GM21786 (cell line): ENCODE results near the gene FUBP1.
"Not testable (repeated sequence)": the region's sequence is repeated elsewhere in the genome, so short reads cannot be mapped to it uniquely, and the experiment has no call there.

Experiments
- ATAC-seq: cut with Tn5 transposase; IDR thresholded peaks from one replicate; pipeline ENCODE4 v1.9.1; 2021; ENCODE audit not compliant: unreplicated experiment

The FUBP1 gene, protein sequence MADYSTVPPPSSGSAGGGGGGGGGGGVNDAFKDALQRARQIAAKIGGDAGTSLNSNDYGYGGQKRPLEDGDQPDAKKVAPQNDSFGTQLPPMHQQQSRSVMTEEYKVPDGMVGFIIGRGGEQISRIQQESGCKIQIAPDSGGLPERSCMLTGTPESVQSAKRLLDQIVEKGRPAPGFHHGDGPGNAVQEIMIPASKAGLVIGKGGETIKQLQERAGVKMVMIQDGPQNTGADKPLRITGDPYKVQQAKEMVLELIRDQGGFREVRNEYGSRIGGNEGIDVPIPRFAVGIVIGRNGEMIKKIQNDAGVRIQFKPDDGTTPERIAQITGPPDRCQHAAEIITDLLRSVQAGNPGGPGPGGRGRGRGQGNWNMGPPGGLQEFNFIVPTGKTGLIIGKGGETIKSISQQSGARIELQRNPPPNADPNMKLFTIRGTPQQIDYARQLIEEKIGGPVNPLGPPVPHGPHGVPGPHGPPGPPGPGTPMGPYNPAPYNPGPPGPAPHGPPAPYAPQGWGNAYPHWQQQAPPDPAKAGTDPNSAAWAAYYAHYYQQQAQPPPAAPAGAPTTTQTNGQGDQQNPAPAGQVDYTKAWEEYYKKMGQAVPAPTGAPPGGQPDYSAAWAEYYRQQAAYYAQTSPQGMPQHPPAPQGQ

DNA sequence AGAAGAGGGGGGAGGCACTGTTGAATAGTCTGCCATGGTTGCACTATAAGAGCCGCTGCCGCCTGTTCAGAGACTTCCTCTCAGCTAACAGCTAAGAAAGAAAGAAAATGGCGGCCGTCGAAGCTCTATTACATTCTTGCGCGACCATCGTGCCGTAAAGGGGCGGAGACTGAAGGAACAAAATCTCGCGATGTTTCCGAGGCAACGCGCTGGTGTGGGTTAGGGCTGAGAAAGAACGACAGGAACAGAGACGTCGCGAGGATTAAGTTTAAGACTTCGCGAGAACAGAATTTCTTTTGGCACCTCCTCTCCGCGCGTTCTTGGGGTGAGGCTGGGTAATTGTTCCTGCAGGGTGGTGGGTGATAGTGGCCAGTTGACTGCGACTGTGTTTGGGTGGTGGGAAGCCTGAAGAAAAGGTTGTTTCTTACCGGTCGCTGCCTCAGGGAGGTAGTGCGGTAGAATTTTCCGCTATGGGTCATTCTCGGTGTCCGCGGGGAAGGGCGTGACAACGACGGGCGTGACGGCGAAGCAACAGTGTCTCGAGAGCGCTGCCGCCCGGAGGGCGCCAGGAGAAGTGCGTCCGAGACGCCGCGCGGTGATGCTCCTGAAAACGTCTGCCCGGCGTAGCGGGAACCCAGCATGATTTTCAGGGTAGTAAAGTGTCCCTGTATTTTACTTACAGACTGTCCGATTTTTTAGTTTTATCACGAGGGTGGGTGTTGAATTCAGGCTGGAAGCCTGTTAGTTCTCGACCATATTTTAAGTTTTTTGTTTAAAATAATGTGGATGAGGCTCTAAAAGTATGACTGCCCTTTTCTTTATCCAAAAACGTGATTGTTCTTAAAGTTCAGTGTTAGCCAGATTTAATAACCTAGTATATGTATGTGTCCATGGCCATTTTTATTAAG, at the start of gene FUBP1:
TSS of gene FUBP1 (minus strand) at position 104 of the 908 bp plus-strand sequence. CDS start at position 36, 68 bp downstream.
- ATAC-seq, result peak; percentile 68

DNA sequence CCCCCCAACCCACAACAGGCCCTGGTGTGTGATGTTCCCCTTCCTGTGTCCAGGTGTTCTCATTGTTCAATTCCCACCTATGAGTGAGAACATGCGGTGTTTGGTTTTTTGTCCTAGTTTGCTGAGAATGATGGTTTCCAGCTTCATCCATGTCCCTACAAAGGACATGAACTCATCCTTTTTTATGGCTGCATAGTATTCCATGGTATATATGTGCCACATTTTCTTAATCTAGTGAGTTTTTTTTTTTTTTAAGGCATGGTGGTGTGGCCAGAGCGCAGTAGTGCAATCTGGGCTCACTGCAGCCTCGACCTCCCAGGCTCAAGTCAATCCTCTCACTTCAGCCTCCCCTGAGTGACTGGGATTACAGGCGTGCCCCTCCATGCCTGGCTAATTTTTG, 42.3 kb upstream of the FUBP1 start:
- not testable (repeated sequence) for ATAC-seq

DNA sequence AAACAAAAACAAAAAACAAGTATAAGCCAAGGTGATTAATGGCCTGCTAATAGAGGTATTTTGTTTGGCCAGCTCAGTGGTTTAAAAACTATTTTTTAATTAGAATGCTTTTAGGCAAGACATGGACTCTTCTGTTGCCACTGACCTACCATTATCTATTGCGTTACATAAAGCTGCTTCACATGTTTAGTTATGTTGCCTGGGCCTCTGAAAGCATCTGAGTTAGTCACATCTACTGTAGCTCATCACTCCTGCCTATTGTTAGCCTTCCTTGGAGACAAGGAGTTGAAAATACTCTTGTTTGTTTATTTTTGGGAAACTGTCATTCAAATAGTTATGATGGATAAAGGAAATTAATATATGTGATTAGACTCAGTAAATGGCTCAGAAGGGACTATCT, 40.2 kb upstream of the FUBP1 start:
- ATAC-seq, result no peak

DNA sequence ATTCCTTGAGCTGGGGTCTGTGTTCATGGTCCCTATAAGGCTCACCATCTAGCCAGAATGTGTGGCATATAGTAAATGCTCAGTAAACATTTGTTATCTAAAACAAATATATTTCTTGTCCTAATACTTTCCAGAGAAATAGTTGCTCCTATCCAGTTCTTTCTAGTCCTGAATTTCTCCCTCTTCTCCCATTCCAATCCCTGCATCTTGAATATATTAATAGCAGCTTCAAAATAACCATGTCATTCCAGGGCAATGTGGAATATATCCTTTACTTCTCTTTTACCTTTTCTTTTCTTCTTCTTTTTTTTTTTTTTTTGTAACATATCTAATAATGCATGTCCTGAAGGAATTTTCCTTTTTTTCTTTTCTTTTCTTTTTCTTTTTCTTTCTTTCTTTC, 36.3 kb upstream of the FUBP1 start:
- ATAC-seq, result no peak

DNA sequence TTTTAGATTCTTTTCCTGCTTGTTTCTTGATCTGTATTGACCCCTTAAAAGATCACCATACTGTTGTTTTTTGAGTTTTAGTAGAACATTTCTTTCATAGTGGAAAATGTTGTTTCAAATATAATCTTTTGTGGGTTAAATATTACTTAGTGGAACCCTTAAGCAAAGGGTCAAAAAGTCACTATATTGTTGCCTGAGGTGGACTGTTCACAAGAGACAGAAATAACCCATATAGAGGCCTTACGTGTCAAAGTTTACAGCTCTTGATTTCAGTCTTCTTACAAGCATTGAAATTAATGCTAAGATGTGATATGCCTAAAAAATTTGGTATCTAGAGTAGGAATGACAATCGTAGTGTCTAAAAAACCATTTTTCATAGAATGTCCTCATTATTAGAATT, 32.2 kb upstream of the FUBP1 start:
- no peak for ATAC-seq

DNA sequence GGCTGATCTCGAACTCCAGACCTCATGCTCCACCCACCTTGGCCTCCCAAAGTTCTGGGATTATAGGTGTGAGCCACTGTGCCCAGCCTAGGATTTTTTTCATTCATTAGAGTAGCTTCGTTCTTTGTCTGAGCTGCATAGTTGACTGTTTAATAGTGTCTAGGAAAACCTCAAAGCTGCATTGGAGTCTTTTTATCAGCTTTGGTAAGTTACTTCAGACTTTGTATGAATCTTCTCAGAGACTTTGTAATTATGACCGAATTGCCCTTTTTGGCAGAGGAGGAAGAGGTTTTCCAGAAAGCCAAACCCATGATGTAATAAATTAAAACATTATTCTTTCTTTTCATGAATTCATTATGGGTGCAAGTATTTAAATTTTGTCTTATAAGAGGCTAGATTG, 31.0 kb upstream of the FUBP1 start:
- no peak for ATAC-seq

DNA sequence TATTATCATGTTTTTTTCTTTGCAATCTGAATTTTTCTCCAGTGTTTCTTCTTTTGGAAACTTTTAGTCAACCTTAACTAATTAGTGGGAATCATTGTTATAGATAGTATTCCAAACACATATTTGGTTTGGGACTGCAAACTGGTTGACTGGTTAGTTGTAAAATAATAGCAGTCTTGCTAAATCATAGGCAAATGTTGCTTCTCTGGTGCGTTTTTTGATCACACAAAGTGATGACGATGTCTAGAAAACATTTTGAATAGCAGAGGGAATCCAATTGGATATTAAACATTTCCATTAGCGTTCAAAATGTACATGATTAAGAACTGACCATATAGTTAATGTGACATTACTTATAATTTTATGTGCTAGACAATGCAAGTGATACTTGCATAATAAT, 30.4 kb upstream of the FUBP1 start:
- ATAC-seq, result no peak

DNA sequence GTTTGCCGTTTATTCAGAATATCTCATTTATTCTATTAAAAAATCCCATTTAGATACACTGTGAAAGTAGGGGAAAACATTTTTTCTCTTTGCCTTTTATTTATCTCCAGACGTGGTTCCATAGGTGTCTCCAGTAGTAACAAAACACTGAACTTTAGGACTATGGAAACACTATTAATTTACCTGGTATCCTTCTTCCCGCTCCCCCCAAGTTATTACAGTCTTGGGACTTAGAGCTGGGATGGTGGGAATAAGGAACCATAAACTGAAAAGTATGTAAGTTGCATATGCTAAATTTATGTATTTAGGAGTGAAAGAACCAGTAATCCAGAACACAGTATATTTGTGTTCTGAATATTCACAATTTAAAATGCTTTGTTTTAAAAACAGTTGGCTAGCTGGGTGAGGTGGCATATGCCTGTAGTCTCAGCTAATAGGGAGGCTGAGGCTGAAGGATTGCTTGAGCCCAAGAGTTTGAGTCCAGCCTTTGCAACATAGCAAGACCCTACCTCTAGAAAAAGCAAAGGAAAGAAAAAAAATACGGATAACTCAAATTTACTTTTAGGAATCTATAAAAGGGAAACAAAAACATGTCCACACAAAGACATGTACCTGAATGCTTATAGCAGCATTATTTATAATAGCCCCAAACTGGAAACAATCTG, 28.9 kb upstream of the FUBP1 start:
- no peak for ATAC-seq

DNA sequence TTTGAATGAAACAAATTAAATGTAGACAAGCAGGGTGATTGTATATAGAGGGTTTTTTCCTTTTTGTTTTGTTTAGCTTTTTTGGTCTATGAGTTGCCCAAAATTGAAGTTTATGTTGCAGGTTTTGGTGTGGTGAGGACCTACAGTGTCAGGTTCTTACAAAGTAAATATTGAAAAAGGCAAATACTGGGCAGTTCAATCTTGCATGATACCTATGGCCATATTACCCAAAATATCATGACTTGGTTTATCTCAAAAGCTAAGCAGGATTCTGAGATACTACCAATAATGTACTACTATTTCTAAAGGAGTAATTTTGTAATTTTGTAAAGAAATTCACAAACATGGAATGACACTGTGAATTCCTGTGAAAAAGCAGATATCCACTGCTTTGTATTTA, 27.6 kb upstream of the FUBP1 start:
- ATAC-seq, result no peak

DNA sequence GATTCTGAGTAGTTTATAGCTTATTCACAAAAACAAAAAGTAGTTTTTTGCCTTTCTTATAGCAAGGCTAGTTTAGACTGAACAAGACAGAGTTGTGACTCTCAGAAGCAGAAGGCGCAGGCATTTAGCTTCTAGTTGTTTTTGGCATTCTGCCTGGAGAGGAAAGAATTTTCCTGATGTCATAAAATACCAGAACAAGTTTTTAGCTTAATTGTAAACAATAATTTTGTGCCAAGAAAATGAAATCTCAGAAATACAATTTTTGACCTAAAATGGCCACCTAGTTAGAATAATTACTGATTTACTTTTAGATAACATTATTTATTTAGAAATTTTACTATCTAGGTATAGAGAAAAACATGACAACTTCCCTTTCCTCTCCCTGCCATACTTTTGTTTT, 26.9 kb upstream of the FUBP1 start:
- no peak for ATAC-seq

DNA sequence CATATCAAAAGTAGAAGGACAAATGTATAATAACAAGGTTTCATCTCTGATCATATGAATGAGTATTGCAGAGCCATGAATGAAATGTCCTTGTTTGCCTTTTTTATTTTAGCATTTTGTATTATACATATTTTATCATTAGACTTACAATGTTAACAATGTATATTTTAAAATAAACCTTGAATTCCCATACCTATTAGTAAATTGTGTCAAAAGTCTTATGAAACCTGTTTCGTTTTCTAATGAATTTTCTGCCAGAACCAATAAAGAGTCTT, 26.5 kb upstream of the FUBP1 start:
- no peak for ATAC-seq

DNA sequence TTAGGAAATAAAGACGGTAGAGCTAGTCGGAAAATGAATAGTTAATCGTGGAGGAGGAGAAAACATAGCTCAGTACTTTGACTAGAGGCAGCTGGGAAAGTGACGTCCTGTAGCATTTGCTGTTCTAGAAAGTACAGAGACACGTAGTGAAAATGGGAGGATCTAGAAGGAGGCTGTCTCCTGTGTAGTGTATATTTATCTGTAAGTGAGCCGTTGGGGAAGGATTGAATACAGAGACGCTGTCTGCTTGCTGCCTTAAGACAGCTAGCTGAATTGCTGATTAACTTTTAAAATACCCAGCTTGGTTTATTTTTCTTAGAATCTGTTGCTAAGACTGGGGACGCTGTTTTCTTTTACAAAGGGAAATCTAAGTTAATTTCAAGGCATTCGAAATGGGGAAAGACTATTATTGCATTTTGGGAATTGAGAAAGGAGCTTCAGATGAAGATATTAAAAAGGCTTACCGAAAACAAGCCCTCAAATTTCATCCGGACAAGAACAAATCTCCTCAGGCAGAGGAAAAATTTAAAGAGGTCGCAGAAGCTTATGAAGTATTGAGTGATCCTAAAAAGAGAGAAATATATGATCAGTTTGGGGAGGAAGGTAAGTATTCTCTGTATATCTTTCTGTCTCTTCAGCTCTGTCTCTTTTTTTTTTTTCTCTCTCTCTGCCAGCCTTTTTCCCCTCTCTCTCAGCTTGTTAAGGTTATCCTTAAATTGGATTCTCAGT, 26.0 kb upstream of the FUBP1 start, which contains the start of gene DNAJB4:
TSS of gene DNAJB4 (plus strand) at position 221 of the 729 bp plus-strand sequence. CDS start at position 393, 172 bp downstream.
- ATAC-seq, result peak; percentile 98

DNA sequence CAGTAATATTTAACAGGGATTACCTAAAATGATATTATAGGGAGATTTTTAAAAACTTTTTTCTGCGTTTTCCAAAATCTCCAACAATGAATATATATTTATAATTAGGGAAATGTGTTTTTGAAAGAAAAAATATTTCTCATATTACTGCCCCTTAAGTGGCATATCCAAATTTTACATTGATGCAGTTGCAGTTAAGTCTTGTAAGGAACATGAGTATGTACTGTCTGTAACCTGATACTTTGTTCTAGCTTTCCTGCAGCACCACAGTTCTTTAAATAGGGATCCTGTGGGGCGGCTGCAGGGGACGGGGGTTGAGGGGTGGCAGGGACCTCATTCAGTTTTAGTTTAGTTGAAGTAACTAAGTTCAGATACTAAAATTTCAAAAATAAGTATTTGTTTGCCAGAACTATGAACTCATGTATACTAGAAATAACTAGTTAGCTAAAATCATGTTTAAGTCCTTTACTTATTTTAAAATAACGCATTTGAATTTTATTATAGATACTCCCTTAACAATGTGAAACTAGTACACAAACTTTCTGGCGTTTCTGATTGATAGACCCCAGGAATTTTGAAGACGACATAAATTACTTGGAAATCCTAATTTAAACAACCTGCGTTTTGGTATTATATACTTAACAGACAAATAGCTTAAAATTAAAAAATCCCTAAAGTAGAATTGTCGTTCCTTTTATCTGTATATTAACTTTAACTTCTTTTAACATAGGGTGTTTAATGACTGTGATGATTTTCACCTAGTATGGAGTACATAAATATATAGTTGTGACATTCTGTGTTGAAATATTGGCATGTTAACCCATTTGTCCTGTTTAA, 25.2 kb upstream of the FUBP1 start:
- ATAC-seq, result peak; percentile 33

DNA sequence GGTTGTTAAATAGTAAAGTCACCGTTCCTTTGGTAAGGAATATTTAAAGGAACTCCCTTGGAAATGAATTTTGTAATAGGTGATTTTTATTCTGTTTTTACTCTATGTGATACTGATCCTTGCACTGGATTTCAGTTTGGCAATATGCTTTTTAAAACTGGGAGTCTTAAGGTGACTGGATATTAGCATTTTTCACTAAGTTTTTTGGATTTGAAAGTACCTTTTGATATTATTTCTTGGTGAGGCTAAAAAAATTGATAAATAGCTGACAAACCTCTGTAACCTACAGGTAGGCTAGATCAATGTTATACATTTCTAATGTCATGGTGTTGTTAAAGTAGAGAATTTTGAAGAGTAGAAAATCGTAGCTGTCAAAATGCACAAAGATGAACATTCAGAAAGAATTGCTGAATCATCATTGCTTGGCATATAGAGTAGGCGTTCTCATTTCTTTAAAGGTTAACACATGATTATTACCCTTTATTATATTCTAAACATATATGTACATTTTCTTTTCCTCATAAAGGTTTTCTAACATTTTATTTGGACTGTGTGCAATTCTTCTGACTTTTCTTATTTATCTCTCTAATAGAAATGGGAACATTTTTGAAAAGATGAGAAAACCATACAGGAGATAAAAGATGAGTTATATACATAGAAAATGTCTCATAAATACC, 24.3 kb upstream of the FUBP1 start:
- ATAC-seq, result no peak

DNA sequence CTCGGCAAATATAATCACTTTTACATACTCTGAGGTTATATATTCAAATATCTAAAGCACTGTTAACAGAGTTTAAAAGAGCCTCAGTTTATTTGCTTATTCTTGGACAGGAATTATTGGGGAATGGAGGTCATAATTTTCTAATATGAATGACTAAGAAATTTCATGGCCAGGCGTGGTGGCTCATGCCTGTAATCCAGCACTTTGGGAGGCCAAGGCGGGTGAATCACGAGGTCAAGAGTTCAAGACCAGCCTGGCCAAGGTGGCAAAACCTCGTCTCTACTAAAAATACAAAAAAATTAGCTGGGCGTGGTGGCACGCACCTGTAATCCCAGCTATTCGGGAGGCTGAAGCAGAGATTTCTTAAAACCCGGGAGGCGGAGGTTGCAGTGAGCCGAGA, 21.7 kb upstream of the FUBP1 start:
- ATAC-seq, result not testable (repeated sequence)

DNA sequence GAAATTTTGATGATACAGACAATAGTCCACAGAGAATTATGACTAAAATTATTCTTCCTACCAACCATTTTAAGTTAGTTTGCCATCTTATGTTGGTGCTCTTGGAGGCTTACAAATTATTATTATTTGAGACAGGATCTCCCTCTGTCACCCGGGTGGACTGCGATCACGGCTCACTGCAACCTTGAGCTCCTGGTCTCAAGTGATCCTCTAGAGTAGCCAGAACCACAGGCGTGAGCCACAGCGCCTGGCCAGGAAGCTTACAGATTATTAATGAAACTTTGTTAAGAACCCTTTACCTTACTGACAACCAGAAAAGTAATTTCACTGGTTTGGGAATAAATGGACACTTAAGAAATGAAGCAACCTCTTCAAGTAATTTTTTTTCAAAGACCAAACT, 17.9 kb upstream of the FUBP1 start:
- no peak for ATAC-seq

DNA sequence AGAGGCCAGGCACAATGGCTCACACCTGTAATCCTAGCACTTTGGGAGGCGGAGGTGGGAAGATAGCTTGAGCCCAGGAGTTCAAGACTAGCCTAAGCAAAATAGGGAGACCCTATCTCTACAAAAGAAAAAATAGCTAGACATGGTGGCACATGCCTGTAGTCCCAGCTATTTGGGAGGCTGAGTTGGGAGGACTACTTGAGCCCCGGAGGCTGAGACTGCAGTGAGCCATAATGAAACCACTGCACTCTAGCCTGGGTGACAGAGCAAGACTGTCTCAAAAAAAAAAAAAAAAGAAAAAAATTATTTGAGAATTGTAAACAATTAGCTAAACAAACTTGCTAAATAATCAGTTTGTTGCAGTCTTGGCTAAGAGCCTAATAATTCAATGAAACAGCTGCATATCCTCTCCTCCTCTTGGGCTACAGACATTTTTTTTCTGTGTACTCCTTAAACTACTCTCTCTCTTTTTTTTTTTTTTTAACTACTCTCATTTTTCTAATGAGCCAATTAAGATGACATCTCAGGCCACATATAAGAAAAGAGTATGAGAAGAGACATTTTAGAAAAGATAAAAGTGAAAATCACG, 15.3 kb upstream of the FUBP1 start:
- ATAC-seq, result no peak

DNA sequence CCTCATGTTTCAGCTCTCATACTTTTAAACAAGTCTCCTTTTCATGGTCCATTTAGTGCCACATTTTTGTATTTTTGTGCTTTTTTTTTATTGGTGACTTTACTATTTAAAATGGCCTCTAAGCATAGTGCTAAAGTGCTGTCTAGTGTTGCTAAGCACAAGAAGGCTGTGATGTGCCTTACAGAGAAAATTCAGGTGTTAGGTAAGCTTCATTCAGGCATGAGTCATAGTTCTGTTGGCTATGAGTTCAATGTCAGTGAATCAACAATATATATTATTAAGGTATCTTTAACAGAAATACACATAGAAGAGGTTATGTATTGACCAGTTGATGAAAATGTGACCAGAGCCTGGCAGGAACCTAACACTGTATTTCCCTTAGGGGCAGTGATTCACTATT, 12.8 kb upstream of the FUBP1 start:
- ATAC-seq, result no peak
